BE2C (cell line): ENCODE measurements around the gene MTHFR.

Experiments used
- DNase-seq: peaks from one replicate; pipeline ENCODE4 v3.0.0-alpha.2; 2020
- H3K27me3 ChIP-seq: fragments of 250-450 bp; sonication (Bioruptor Pico); 2 replicates; pipeline ENCODE4 v1.5.1; 2020; ENCODE audit warnings: mild to moderate bottlenecking
- H3K36me3 ChIP-seq: fragments of 250-450 bp; sonication (Bioruptor Pico); 2 replicates; pipeline ENCODE4 v1.5.1; 2020; ENCODE audit warnings: mild to moderate bottlenecking
- H3K4me1 ChIP-seq: fragments of 250-450 bp; sonication (Bioruptor Pico); 2 replicates; pipeline ENCODE4 v1.5.1; 2020
- H3K4me3 ChIP-seq: 2 replicates; pipeline ENCODE4 v1.5.1; 2011; ENCODE audit warnings: low read depth, low read length
- H3K9me3 ChIP-seq: fragments of 250-450 bp; sonication (Bioruptor Pico); 2 replicates; pipeline ENCODE4 v1.5.1; 2020
- CTCF ChIP-seq: IDR thresholded peaks from 2 replicates; pipeline ENCODE4 v1.5.1; 2012; ENCODE audit warnings: mild to moderate bottlenecking, low read depth, low read length

MTHFR gene

GRCh38 chr1:11752359-11753088, 53.2 kb downstream of the MTHFR start:
- H3K4me3 ChIP-seq = no peak overlapping the region
- H3K36me3 ChIP-seq = no peaks in the 10 kb centered on the region
- H3K9me3 ChIP-seq = no peaks in the 10 kb centered on the region
- TF ChIP-seq CTCF = no peak
- H3K4me1 ChIP-seq = no peaks in the 10 kb centered on the region
- H3K27me3 ChIP-seq = no peaks in the 10 kb centered on the region
- no peak for DNase-seq

- H3K27me3 ChIP-seq = no peaks in the 10 kb centered on the region
- H3K36me3 ChIP-seq = no peaks in the 10 kb centered on the region
- TF ChIP-seq CTCF = no peak
- no peak overlapping the region for H3K4me3 ChIP-seq
- H3K4me1 ChIP-seq = no peaks in the 10 kb centered on the region
- H3K9me3 ChIP-seq = no peaks in the 10 kb centered on the region
- no peak for DNase-seq
These were observed 54.7 kb downstream of the MTHFR start for GRCh38 chr1:11751087-11751486.

GRCh38 chr1:11749996-11750395, 55.8 kb downstream of the MTHFR start:
- no peaks in the 10 kb centered on the region for H3K4me1 ChIP-seq

GRCh38 chr1:11749203-11749689, 56.5 kb downstream of the MTHFR start:
- DNase-seq = peak; percentile 21
- no peaks in the 10 kb centered on the region for H3K27me3 ChIP-seq
- TF ChIP-seq CTCF = 0 out of 2 replicates have a peak, but pooled peaks have one; percentile 7
- no peaks in the 10 kb centered on the region for H3K9me3 ChIP-seq
- no peaks in the 10 kb centered on the region for H3K36me3 ChIP-seq
- no peaks in the 10 kb centered on the region for H3K4me1 ChIP-seq
- no peak overlapping the region for H3K4me3 ChIP-seq

More at GRCh38 chr1:11749996-11750395, 55.8 kb downstream of the MTHFR start:
- DNase-seq = no peak
- no peaks in the 10 kb centered on the region for H3K27me3 ChIP-seq
- H3K36me3 ChIP-seq = no peaks in the 10 kb centered on the region
- TF ChIP-seq CTCF = no peak
- no peaks in the 10 kb centered on the region for H3K9me3 ChIP-seq
- no peak overlapping the region for H3K4me3 ChIP-seq

- TF ChIP-seq CTCF = no peak
- H3K27me3 ChIP-seq = no peaks in the 10 kb centered on the region
- H3K9me3 ChIP-seq = no peaks in the 10 kb centered on the region
- no peak overlapping the region for H3K4me3 ChIP-seq
- no peaks in the 10 kb centered on the region for H3K36me3 ChIP-seq
- H3K4me1 ChIP-seq = no peaks in the 10 kb centered on the region
- no peak for DNase-seq
These were observed 57.2 kb downstream of the MTHFR start for GRCh38 chr1:11748294-11749202.
